SK-N-SH treated with all-trans-retinoic acid at 6 μM for 48 hours (cell line): ENCODE data around the gene SRPK2.

ENCODE experiments used
- ARNTL ChIP-seq: fragments of 450-650 bp; formaldehyde crosslinking; IDR thresholded peaks from 2 replicates; pipeline ENCODE4 v1.5.0; 2020; ENCODE audit warnings: low read depth, mild to moderate bottlenecking, moderate library complexity, borderline replicate concordance
- BACH2 ChIP-seq: fragments of 250-450 bp; sonication (Bioruptor Pico); IDR thresholded peaks from 2 replicates; pipeline ENCODE4 v1.9.0; 2021; ENCODE audit warnings: mild to moderate bottlenecking, borderline replicate concordance
- CREB5 ChIP-seq: fragments of 250-450 bp; sonication (Bioruptor Pico); IDR thresholded peaks from 2 replicates; pipeline ENCODE4 v1.5.1; 2020; ENCODE audit warnings: low read depth, mild to moderate bottlenecking, moderate library complexity
- RARB ChIP-seq: fragments of 250-450 bp; sonication (Bioruptor Pico); IDR thresholded peaks from 2 replicates; pipeline ENCODE4 v1.8.0; 2021; ENCODE audit warnings: mild to moderate bottlenecking, moderate library complexity
- TOX ChIP-seq: fragments of 250-450 bp; sonication (Bioruptor Pico); IDR thresholded peaks from 2 replicates; pipeline ENCODE4 v1.8.0; 2021; ENCODE audit warnings: mild to moderate bottlenecking, moderate library complexity, borderline replicate concordance
- ZFP30 ChIP-seq: fragments of 450-650 bp; formaldehyde crosslinking; IDR thresholded peaks from 2 replicates; pipeline ENCODE4 v1.5.0; 2022; ENCODE audit warnings: mild to moderate bottlenecking, moderate library complexity
- ZNF8 ChIP-seq: fragments of 450-650 bp; formaldehyde crosslinking; IDR thresholded peaks from 2 replicates; pipeline ENCODE4 v1.5.0; 2020; ENCODE audit warnings: mild to moderate bottlenecking, moderate library complexity
- TF ChIP-seq, protein P1 (sequence below): fragments of 250-450 bp; sonication (Bioruptor Pico); IDR thresholded peaks from 2 replicates; pipeline ENCODE4 v1.5.1; 2021; ENCODE audit warnings: mild to moderate bottlenecking, moderate library complexity

DNA sequence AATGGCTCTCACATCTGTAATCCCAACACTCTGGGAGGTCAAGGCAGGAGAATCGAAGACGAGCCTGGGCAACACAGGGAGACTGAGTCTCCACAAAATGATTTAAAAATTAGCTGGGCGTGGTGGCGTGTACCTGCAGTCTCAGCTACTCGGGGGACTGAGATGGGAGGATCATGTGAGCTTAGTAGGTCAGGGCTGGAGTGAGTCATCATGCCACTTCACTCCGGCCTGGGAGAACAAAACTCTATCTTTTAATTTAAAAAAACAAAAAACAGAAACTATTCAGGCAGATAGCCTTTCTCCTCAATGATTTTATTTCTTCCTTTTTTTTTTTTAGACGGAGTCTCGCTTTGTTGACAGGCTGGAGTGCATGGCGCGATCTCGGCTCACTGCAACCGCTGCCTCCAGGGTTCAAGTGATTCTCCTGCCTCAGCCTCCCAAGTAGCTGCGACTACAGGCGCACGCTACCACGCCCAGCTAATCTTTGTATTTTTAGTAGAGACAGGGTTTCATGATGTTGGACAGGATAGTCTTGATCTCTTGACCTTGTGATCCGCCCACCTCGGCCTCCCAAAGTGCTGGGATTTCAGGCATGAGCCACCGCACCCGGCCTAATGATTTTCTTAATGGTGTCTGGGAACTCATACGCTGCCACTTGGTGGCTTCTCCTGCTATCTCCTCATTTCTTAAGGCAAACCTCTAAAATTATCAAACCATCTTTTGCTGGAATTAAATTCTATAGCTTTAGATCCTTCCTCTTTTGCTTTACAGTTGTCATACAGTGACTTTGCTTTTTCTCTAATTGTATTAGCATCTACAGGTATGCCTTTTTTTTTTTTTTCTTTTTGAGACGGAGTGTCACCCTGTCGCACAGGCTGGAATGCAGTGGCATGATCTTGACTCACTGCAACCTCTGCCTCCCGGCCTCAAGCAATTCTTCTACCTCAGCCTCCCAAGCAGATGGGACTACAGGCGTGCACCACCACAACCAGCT, 22.9 kb downstream of the SRPK2 start:
- TF ChIP-seq RARB, result no peak
- TF ChIP-seq, protein P1, sequence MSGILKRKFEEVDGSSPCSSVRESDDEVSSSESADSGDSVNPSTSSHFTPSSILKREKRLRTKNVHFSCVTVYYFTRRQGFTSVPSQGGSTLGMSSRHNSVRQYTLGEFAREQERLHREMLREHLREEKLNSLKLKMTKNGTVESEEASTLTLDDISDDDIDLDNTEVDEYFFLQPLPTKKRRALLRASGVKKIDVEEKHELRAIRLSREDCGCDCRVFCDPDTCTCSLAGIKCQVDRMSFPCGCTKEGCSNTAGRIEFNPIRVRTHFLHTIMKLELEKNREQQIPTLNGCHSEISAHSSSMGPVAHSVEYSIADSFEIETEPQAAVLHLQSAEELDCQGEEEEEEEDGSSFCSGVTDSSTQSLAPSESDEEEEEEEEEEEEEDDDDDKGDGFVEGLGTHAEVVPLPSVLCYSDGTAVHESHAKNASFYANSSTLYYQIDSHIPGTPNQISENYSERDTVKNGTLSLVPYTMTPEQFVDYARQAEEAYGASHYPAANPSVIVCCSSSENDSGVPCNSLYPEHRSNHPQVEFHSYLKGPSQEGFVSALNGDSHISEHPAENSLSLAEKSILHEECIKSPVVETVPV (CRISPR knock-in tag), result no peak
- TF ChIP-seq ARNTL (CRISPR knock-in tag), result no peak
- TF ChIP-seq ZFP30 (CRISPR knock-in tag), result no peak
- no peak for TF ChIP-seq BACH2
- TF ChIP-seq CREB5 (CRISPR knock-in tag), result no peak
- TF ChIP-seq TOX (CRISPR knock-in tag), result no peak
- no peak for TF ChIP-seq ZNF8 (CRISPR knock-in tag)
